Measurements from ENCODE around the gene CLIP4.

The CLIP4 gene

DNA sequence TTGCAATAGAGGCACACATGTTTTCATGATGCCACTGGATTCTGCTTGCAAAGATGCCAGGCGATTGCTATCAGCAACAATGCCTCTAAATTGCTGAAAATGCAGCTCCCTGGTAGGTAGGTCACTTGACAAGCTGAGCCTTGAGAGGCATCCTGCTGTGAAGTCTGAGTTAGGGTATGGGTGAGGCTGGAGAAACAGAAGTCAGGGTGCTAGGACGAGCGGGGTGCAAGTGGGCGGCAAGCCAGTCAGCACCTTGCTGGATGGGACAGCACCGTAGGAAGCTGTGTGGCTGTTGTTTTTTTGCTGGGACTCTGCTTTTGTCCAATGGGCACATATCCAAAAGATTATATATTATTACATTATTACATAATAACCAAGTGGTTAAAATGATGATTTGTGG, 10.5 kb upstream of the CLIP4 start:
- no peaks in the 10 kb centered on the region for H3K36me3 ChIP-seq (ENCODE audit: control insufficient read depth in 1 of 2, insufficient read depth in 2 of 2, low read depth in 1 of 2, low read length in 2 of 2)
- no peak overlapping the region for H2BK120ac ChIP-seq (ENCODE audit: low read depth, low read length)
- no peaks in the 10 kb centered on the region for H3K9me3 ChIP-seq (ENCODE audit: control insufficient read depth, low read length)
- H3K18ac ChIP-seq (ENCODE audit: low read depth in 1 of 2, low read length in 2 of 2), result no peak overlapping the region
- no peaks in the 10 kb centered on the region for H3K27me3 ChIP-seq (ENCODE audit: control insufficient read depth in 1 of 2, insufficient read depth in 1 of 2, low read length in 2 of 2)
- H3K4me2 ChIP-seq (ENCODE audit: low read length, poor library complexity, severe bottlenecking), result no peak overlapping the region
- H3K14ac ChIP-seq (ENCODE audit: low read length in 2 of 2), result no peak overlapping the region
- no peak overlapping the region for H4K8ac ChIP-seq (ENCODE audit: low read length)
- no peak overlapping the region for H3K4ac ChIP-seq (ENCODE audit: low read depth in 1 of 2, low read length in 2 of 2)
- H3K27ac ChIP-seq (ENCODE audit: low read length, poor library complexity, severe bottlenecking), result no peak overlapping the region
- H2AK5ac ChIP-seq (ENCODE audit: low read length, severe bottlenecking), result no peak overlapping the region
- H3K9ac ChIP-seq (ENCODE audit: low read length), result no peak overlapping the region
- no peak overlapping the region for H2BK15ac ChIP-seq (ENCODE audit: low read depth, poor library complexity, severe bottlenecking)
- H2BK5ac ChIP-seq (ENCODE audit: low read depth, low read length, poor library complexity, severe bottlenecking), result no peak overlapping the region
- H3K4me1 ChIP-seq (ENCODE audit: control insufficient read depth, insufficient read depth, low read depth, low read length), result peaks cover 2% of the 10 kb centered on the region
- H3K23ac ChIP-seq (ENCODE audit: low read length in 2 of 2), result no peak overlapping the region
- H2BK12ac ChIP-seq (ENCODE audit: low read length in 2 of 2), result no peak overlapping the region
- no peak overlapping the region for H2AFZ ChIP-seq (ENCODE audit: low read depth, low read length)
- no peak for DNase-seq
- H3K4me3 ChIP-seq (ENCODE audit: insufficient read depth in 1 of 2, low read depth in 1 of 2, low read length in 2 of 2), result no peak overlapping the region
- no peak overlapping the region for H4K91ac ChIP-seq (ENCODE audit: low read length)
- WGBS, result 99% methylated on average over 3 of the region's 5 CpGs
- no peaks in the 10 kb centered on the region for H3K79me1 ChIP-seq (replicated peaks; ENCODE audit: low read length, poor library complexity, severe bottlenecking)

DNA sequence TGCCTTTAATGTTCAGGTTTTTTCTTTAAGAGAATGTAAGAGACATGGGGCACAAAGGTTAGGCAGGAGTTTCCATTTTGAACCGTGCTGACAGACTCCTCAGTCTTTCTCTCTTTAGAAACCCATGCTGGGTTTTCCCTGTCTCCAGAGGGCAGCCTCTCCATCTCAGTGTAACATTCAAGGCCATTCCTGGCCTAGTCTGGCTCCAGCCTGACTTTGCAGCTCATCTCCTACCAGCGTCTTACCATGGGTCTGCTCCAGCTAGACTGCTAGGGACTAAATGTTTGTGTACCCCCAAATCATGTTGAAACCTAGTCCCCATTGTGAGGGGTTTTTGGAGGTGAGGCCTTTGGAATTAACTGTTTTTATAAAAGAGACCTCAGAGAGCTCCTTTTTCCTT, 9.8 kb upstream of the CLIP4 start:
- WGBS, result 76% methylated on average over 2 of the region's 2 CpGs

DNA sequence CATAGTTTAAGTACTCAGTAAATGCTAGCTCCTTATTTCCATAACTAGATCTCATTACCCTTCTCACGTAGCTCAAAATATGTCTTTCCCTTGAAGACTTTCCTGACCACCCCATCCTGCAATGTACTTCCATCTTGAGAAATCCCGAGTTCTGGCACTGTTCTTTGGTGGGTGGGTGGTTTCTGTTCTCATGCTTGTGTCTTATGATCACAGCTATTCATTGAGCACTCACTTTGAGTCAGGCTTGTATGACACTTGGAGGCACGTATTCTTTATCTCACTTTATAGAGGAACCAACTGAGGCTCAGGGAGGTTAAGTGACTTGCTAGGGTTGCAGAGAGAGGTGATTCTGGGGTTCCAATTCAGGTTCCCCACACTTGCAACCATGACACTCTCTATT, 9.0 kb upstream of the CLIP4 start:
- Histone ChIP-seq H3K9ac (ENCODE audit: low read length) (no peak overlapping the region), H3K79me1 (replicated peaks; ENCODE audit: low read length, poor library complexity, severe bottlenecking) (no peaks in the 10 kb centered on the region), H2BK120ac (ENCODE audit: low read depth, low read length) (no peak overlapping the region), H2AK5ac (ENCODE audit: low read length, severe bottlenecking) (no peak overlapping the region), H3K4me3 (ENCODE audit: insufficient read depth in 1 of 2, low read depth in 1 of 2, low read length in 2 of 2) (no peak overlapping the region), H3K18ac (ENCODE audit: low read depth in 1 of 2, low read length in 2 of 2) (no peak overlapping the region), H3K9me3 (ENCODE audit: control insufficient read depth, low read length) (no peaks in the 10 kb centered on the region), H3K27ac (ENCODE audit: low read length, poor library complexity, severe bottlenecking) (no peak overlapping the region), H3K14ac (ENCODE audit: low read length in 2 of 2) (no peak overlapping the region), H4K8ac (ENCODE audit: low read length) (no peak overlapping the region), H3K36me3 (ENCODE audit: control insufficient read depth in 1 of 2, insufficient read depth in 2 of 2, low read depth in 1 of 2, low read length in 2 of 2) (no peaks in the 10 kb centered on the region), H2BK5ac (ENCODE audit: low read depth, low read length, poor library complexity, severe bottlenecking) (no peak overlapping the region), H2AFZ (ENCODE audit: low read depth, low read length) (no peak overlapping the region), H3K4ac (ENCODE audit: low read depth in 1 of 2, low read length in 2 of 2) (no peak overlapping the region), H3K27me3 (ENCODE audit: control insufficient read depth in 1 of 2, insufficient read depth in 1 of 2, low read length in 2 of 2) (no peaks in the 10 kb centered on the region), H4K91ac (ENCODE audit: low read length) (no peak overlapping the region), H3K4me2 (ENCODE audit: low read length, poor library complexity, severe bottlenecking) (no peak overlapping the region), H3K4me1 (ENCODE audit: control insufficient read depth, insufficient read depth, low read depth, low read length) (peaks cover 2% of the 10 kb centered on the region), H2BK12ac (ENCODE audit: low read length in 2 of 2) (peak overlapping the region in 1 of 2 experiments; percentile 21), H3K23ac (ENCODE audit: low read length in 2 of 2) (no peak overlapping the region), H2BK15ac (ENCODE audit: low read depth, poor library complexity, severe bottlenecking) (no peak overlapping the region)
- 100% methylated on average over 2 of the region's 3 CpGs for WGBS
- DNase-seq, result no peak

More for the DNA sequence above, 9.8 kb upstream of the CLIP4 start:
- Histone ChIP-seq H3K4me2 (ENCODE audit: low read length, poor library complexity, severe bottlenecking) (no peak overlapping the region), H3K14ac (ENCODE audit: low read length in 2 of 2) (no peak overlapping the region), H2BK15ac (ENCODE audit: low read depth, poor library complexity, severe bottlenecking) (no peak overlapping the region), H3K4ac (ENCODE audit: low read depth in 1 of 2, low read length in 2 of 2) (peak overlapping the region in 1 of 2 experiments; percentile 34), H3K23ac (ENCODE audit: low read length in 2 of 2) (no peak overlapping the region), H3K9me3 (ENCODE audit: control insufficient read depth, low read length) (no peaks in the 10 kb centered on the region), H3K79me1 (replicated peaks; ENCODE audit: low read length, poor library complexity, severe bottlenecking) (no peaks in the 10 kb centered on the region), H3K18ac (ENCODE audit: low read depth in 1 of 2, low read length in 2 of 2) (peak overlapping the region; percentile 21 to 39), H2AK5ac (ENCODE audit: low read length, severe bottlenecking) (no peak overlapping the region), H2AFZ (ENCODE audit: low read depth, low read length) (no peak overlapping the region), H4K8ac (ENCODE audit: low read length) (peak overlapping the region; percentile 19), H3K36me3 (ENCODE audit: control insufficient read depth in 1 of 2, insufficient read depth in 2 of 2, low read depth in 1 of 2, low read length in 2 of 2) (no peaks in the 10 kb centered on the region), H3K4me1 (ENCODE audit: control insufficient read depth, insufficient read depth, low read depth, low read length) (peaks cover 2% of the 10 kb centered on the region), H4K91ac (ENCODE audit: low read length) (no peak overlapping the region), H3K4me3 (ENCODE audit: insufficient read depth in 1 of 2, low read depth in 1 of 2, low read length in 2 of 2) (no peak overlapping the region), H2BK12ac (ENCODE audit: low read length in 2 of 2) (no peak overlapping the region), H2BK5ac (ENCODE audit: low read depth, low read length, poor library complexity, severe bottlenecking) (no peak overlapping the region), H3K27me3 (ENCODE audit: control insufficient read depth in 1 of 2, insufficient read depth in 1 of 2, low read length in 2 of 2) (no peaks in the 10 kb centered on the region), H2BK120ac (ENCODE audit: low read depth, low read length) (no peak overlapping the region), H3K9ac (ENCODE audit: low read length) (no peak overlapping the region), H3K27ac (ENCODE audit: low read length, poor library complexity, severe bottlenecking) (no peak overlapping the region)
- no peak for DNase-seq

DNA sequence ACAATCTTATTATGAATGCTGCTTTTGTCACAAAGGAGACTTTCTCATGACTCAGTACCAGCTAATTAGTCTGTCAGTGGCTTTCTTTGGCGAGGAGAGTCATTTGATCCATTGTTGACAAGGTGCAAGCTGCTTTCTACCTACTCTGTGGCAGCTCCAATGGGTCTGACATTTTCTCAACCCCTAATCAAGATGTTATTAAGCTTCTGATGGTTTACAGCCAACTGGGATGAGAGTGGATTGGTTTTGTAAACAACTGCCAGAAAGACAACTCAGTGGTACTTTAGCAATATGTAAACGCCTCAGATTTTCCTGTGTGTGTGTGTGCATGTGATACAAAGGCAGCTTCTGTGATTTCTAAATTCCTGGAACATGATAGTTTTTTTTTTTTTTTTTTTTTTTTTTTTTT, 8.2 kb upstream of the CLIP4 start:
- no peak overlapping the region for H3K4me2 ChIP-seq (ENCODE audit: low read length, poor library complexity, severe bottlenecking)
- no peak overlapping the region for H3K4me3 ChIP-seq (ENCODE audit: insufficient read depth in 1 of 2, low read depth in 1 of 2, low read length in 2 of 2)
- no peaks in the 10 kb centered on the region for H3K79me1 ChIP-seq (replicated peaks; ENCODE audit: low read length, poor library complexity, severe bottlenecking)
- H3K9ac ChIP-seq (ENCODE audit: low read length), result no peak overlapping the region
- H2AFZ ChIP-seq (ENCODE audit: low read depth, low read length), result no peak overlapping the region
- H2AK5ac ChIP-seq (ENCODE audit: low read length, severe bottlenecking), result peak overlapping the region; percentile 47
- H2BK15ac ChIP-seq (ENCODE audit: low read depth, poor library complexity, severe bottlenecking), result no peak overlapping the region
- H4K8ac ChIP-seq (ENCODE audit: low read length), result no peak overlapping the region
- H2BK5ac ChIP-seq (ENCODE audit: low read depth, low read length, poor library complexity, severe bottlenecking), result no peak overlapping the region
- H2BK12ac ChIP-seq (ENCODE audit: low read length in 2 of 2), result no peak overlapping the region
- H3K36me3 ChIP-seq (ENCODE audit: control insufficient read depth in 1 of 2, insufficient read depth in 2 of 2, low read depth in 1 of 2, low read length in 2 of 2), result no peaks in the 10 kb centered on the region
- H3K4ac ChIP-seq (ENCODE audit: low read depth in 1 of 2, low read length in 2 of 2), result no peak overlapping the region
- no peaks in the 10 kb centered on the region for H3K27me3 ChIP-seq (ENCODE audit: control insufficient read depth in 1 of 2, insufficient read depth in 1 of 2, low read length in 2 of 2)
- no peaks in the 10 kb centered on the region for H3K9me3 ChIP-seq (ENCODE audit: control insufficient read depth, low read length)
- H3K14ac ChIP-seq (ENCODE audit: low read length in 2 of 2), result no peak overlapping the region
- peak; percentile 83 for DNase-seq
- H3K23ac ChIP-seq (ENCODE audit: low read length in 2 of 2), result no peak overlapping the region
- H3K18ac ChIP-seq (ENCODE audit: low read depth in 1 of 2, low read length in 2 of 2), result no peak overlapping the region
- H3K27ac ChIP-seq (ENCODE audit: low read length, poor library complexity, severe bottlenecking), result no peak overlapping the region
- whole genome bisulfite sequencing, result 54% methylated on average over 2 of the region's 2 CpGs
- H2BK120ac ChIP-seq (ENCODE audit: low read depth, low read length), result no peak overlapping the region
- peaks cover 2% of the 10 kb centered on the region for H3K4me1 ChIP-seq (ENCODE audit: control insufficient read depth, insufficient read depth, low read depth, low read length)
- H4K91ac ChIP-seq (ENCODE audit: low read length), result no peak overlapping the region
